Stimulated activated CD4-positive, alpha-beta T cell treated with anti-CD3 and anti-CD28 coated beads, Interleukin-1b, Interleukin-23, amount 100 ng/mL, for 24 hours (primary cell): ENCODE results near the gene TRMT5.

Source experiments
- DNase-seq, 4 experiments: peaks; one replicate each; pipeline ENCODE4 v3.0.0-alpha.2; 2020; ENCODE audit warnings: low read depth in 4 of 4, low spot score in 1 of 4

Gene TRMT5

DNA sequence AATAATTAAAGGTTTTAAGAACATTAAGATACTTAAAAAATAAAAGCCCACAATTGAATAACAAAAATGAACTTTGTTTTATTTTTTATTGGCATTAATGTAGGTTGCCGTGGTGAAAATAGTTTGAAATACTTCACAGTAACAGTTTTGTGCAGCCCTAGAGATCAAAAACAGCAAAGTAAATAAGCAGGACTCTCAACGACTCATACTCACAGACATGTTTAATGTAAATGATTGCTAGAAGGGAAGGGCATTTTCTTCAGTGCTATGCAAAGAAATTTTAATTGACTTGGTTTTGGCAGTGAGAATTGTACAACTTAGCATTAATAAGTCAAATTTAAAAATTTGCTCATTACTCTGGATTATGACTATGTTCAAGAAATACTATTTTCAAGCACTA is 16.0 kb downstream of the TRMT5 start:
- no peak for DNase-seq

- DNase-seq, result no peak
Measured at GRCh38 chr14:60963761-60964160, 17.1 kb downstream of the TRMT5 start.

DNA sequence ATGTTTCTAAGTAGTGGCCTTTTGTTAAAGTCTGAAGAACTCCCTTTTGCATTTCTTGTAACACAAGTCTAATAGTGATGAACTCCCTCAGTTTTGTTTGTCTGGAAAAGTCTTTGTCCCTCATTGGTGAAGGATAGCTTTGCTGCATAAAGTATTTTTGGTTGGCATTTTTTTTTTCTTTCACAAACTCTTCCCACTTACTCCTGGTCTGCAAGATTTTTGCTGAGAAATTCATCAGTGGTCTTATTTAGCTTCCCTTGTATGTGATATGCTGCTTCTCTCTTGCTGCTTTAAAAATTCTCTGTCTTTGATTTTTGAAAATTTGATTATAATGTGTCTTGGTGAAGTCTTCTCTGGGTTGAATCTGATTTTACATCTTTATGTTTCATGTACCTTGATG is 22.7 kb downstream of the TRMT5 start:
- no peak for DNase-seq

DNA sequence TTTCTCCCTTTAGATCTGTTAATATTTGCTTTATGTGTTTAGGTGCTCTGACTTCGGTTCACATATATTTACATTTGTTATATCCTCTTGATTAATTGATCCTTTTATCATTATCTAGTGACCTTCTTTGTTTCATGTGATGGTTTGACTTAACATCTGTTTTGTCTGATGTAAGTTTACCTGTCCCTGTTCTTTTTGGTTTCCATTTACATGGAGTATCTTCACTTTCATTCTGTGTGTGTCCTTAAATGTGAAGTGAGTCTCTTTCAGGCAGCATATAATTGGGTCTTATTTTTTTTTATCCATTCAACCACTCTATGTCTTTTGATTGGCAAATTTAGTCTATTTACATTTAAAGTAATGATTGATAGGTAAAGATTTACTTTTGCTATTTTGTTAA is 24.2 kb downstream of the TRMT5 start:
- no peak for DNase-seq

DNA sequence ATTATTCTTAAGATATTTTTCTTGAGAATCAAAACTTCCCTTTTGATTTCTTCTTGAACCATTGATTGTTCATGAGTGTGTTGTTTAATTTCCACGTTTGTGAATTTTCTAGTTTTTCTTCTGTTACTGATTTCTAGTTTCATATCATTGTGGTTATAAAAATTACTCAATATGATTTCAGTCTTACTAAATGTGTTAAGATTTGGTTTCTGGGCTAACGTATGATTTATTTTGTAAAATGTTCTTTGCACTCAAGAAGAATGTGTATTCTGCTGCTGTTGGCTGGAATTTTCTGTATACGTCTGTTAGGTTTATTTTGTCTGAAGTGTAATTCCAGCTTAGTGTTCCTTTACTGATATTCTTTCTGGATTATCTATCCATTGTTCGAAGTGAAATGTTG is 24.7 kb downstream of the TRMT5 start:
- no peak for DNase-seq

DNA sequence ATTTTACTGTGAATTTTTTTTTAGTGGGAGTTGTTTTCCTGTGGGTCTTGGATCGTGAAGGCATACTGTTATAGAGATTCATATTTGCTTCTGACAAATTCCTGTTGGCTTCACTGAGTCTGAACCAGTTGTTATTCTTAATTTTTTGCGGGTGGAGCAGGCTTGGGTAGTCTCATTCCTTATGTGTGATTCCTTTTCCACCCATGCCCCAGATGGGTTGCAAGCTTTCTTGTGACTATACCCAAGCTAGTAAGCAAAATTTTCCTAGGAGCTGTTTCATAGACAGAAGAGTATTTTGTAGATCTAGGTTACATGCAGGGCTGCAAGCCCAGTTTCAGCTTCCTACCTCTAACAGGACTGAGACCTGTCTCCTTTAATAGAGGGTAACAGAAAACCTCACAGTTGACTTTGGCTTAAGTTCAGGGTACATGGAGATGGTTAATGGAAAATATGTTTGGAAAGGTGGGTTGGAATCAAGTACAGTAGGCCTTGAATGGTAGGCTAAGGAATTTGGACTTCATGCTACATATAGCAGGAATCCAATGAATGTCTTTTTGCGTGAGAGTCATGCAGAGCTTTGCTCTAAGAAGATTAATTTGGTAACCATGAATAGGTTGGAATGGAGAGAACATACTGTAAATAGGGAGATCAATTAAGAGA is 29.0 kb downstream of the TRMT5 start:
- no peak for DNase-seq

- no peak for DNase-seq
Measured at GRCh38 chr14:60946773-60947172, 34.1 kb downstream of the TRMT5 start.

- no peak for DNase-seq
Measured at GRCh38 chr14:60945984-60946383, 34.9 kb downstream of the TRMT5 start.

DNA sequence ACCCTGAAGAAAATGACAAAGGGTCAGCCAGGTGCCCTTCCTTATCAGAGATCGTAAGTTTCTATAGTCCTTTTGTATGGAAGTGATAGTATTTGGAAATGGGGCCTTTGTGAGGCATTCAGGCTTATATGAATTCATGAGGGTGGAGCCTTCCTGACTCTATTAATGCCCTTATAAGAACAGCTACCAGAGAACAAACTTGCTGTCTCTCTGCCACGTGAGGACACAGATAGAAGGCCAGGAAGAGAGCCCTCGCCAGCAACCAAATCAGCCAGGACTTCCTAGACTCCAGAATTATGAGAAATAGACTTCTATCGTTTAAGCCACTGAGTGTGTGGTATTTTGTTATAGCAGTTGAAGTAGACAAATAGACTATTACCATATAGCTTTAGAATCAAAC is 36.7 kb downstream of the TRMT5 start:
- DNase-seq, result no peak

GRCh38 chr14:60943637-60944032 is 37.2 kb downstream of the TRMT5 start:
- DNase-seq, result no peak

- DNase-seq, result no peak
Measured at GRCh38 chr14:60935319-60935718, 45.6 kb downstream of the TRMT5 start.

DNA sequence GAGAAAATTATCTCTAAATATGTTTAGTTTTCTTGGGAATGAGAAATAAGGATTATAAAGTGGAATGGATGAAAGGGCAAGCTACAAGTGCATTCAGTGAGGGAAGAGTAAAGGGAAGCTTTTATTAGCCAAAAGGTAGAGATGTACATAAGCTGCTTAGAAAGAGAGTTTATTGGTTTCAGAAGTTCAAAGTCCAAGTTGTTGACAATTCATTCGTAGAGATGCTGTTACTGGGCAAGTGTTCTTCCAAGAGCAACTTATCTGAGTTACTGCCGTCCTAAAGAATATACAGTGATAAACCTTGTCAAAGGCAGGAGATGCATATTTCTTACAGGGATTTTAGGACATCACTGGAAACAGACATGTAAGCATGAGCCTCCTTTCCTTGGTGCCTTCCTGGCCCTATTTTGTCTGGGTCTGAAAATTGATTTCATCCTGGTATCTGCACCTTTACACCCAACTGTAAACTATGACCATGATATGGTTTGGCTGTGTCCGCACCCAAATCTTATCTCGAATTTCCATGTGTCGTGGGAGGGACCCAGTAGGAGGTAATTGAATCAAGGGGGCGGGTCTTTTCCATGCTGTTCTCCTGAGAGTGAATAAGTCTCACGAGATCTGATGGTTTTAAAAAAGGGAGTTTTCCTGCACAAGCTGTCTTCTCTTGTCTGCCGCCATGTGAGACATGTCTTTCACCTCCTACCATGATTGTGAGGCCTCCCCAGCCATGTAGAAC is 46.8 kb downstream of the TRMT5 start:
- DNase-seq, result no peak

DNA sequence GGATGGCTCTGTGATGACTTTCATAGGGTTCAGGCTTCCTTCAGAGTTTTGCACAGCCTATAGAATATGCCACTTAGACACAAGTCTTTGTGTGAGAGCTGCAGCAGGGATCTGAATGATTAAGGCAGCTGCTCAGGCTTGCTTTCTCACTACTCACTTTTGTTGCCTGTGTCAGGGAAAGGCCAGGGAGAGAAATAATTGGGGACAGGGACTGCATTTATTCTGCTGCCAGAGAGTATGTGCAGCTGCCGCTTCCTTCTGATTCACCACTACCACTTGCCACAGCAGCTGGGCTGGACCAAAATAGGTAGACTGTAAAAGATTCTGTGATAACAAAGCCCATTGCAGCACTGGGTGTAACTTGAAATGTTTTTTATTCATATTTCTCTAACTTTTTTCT is 49.7 kb downstream of the TRMT5 start:
- DNase-seq, result no peak

DNA sequence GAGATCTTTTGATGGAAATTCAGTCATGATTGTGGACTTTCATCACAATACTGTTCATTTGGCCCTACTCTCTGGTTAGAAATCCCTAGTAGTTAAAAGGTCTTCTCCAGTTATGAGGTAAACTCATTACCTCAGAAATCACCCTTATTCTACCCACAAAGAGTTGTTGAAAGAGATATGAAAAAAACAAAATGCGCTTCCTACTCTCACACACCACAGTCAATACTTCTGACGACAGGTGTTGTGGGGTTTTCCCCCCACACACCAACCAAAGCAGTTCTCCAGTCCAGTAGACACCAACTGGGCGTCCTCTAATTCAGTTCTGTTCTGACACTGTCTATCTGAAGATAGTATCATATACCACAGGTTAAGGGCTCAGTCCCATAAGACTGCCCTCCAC is 54.9 kb downstream of the TRMT5 start:
- no peak for DNase-seq

GRCh38 chr14:60925286-60925685 is 55.6 kb downstream of the TRMT5 start:
- DNase-seq, result no peak

DNA sequence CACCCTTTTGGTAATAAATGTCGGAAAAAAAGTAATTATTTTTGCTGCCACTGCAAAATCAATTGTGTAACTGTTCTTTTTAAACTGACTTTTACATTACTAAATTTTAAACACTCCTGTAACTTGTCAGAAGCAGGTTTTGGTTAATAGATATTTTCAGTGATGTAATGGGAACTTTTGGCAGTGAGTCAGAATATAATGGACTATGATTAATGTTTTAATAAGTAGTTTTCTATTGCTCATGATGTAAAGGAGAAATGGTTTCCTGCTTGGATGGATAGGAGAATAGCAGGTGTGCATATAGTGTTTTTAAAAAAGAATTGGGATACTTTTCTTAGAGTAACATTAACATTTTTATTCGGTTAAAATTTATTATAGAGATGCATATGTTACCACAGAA is 58.8 kb downstream of the TRMT5 start:
- DNase-seq, result no peak
